Germinal center (tissue), 1 donor: ENCODE measurements around the gene CLBA1.
A peak's percentile ranks its signal among the peaks of the same experiment; 100 is the strongest.

Experiments used
- DNase-seq: peaks from one replicate; pipeline ENCODE4 v3.0.0; 2012; ENCODE audit warnings: mixed read lengths, low spot score

CLBA1 gene

GRCh38 chr14:105005329-105005928 lies 19.8 kb downstream of the CLBA1 start:
- no peak for DNase-seq

GRCh38 chr14:105005929-105006830 lies 20.6 kb downstream of the CLBA1 start:
- DNase-seq = no peak

GRCh38 chr14:105006831-105007592 lies 21.4 kb downstream of the CLBA1 start:
- DNase-seq = no peak

- no peak for DNase-seq
Measured at GRCh38 chr14:105007593-105008264, 22.1 kb downstream of the CLBA1 start.

GRCh38 chr14:105010106-105010505 lies 24.5 kb downstream of the CLBA1 start:
- no peak for DNase-seq

- no peak for DNase-seq
Measured at GRCh38 chr14:105010891-105011291, 25.3 kb downstream of the CLBA1 start.

- DNase-seq = no peak
Measured at GRCh38 chr14:105011312-105011990, 25.9 kb downstream of the CLBA1 start.

GRCh38 chr14:105012171-105012985 lies 26.8 kb downstream of the CLBA1 start:
- DNase-seq = no peak

- peak; percentile 21 for DNase-seq
Measured at GRCh38 chr14:105013150-105013785, 27.7 kb downstream of the CLBA1 start.

GRCh38 chr14:105014032-105014431 lies 28.4 kb downstream of the CLBA1 start:
- no peak for DNase-seq

GRCh38 chr14:105014631-105015030 lies 29.0 kb downstream of the CLBA1 start:
- no peak for DNase-seq

GRCh38 chr14:105015242-105015641 lies 29.7 kb downstream of the CLBA1 start:
- DNase-seq = no peak

- DNase-seq = no peak
Measured at GRCh38 chr14:105015905-105016304, 30.3 kb downstream of the CLBA1 start.

GRCh38 chr14:105018414-105018813 lies 32.8 kb downstream of the CLBA1 start:
- DNase-seq = no peak

GRCh38 chr14:105019861-105020814 lies 34.5 kb downstream of the CLBA1 start:
- DNase-seq = peak; percentile 61

- DNase-seq = peak; percentile 100
Measured at GRCh38 chr14:105020815-105021655, 35.4 kb downstream of the CLBA1 start, which contains the start of gene CDCA4. Gene CDCA4, minus strand, starts transcription at chr14:105021083. Its CDS starts 9,154 bp downstream, at chr14:105011929.

GRCh38 chr14:105021656-105022275 lies 36.2 kb downstream of the CLBA1 start:
- peak; percentile 26 for DNase-seq
